Left ventricle myocardium superior (tissue), 1 donor: Measurements from ENCODE around the gene NMRK2. TPM values are rescaled to one million over a fixed set of nuclear protein-coding genes. Genes with fewer than 3 reads are reported as not detected.

Experiments used
- ATAC-seq: fragments of 200-7000 bp; cut with Tn5 transposase; one replicate; pipeline ENCODE4 v1.9.1; 2020; ENCODE audit warnings: mild to moderate bottlenecking, moderate library complexity
- DNase-seq: peaks from one replicate; pipeline ENCODE4 v3.0.0-alpha.2; 2020
- intact Hi-C: fragments of 100-400 bp; cut with micrococcal nuclease; formaldehyde crosslinking; loops from one replicate; pipeline ENCODE4 v1.11.0; 2022
- total RNA-seq: library from RNA; stranded (reverse); fragmentation: NEBNext Ultra II Directional; extraction: Animal tissue kit (Norgen Biotek cat#: 25700); gene quantifications from one replicate; pipeline ENCODE4 v1.2.1, GENCODE V29; 2021
- donor health status: DM: no; HTN: yes; CAD: no; lungs with severe emphysema.

Gene NMRK2
- total RNA-seq, 1 donor from 2014 or later = 1,046 TPM

DNA sequence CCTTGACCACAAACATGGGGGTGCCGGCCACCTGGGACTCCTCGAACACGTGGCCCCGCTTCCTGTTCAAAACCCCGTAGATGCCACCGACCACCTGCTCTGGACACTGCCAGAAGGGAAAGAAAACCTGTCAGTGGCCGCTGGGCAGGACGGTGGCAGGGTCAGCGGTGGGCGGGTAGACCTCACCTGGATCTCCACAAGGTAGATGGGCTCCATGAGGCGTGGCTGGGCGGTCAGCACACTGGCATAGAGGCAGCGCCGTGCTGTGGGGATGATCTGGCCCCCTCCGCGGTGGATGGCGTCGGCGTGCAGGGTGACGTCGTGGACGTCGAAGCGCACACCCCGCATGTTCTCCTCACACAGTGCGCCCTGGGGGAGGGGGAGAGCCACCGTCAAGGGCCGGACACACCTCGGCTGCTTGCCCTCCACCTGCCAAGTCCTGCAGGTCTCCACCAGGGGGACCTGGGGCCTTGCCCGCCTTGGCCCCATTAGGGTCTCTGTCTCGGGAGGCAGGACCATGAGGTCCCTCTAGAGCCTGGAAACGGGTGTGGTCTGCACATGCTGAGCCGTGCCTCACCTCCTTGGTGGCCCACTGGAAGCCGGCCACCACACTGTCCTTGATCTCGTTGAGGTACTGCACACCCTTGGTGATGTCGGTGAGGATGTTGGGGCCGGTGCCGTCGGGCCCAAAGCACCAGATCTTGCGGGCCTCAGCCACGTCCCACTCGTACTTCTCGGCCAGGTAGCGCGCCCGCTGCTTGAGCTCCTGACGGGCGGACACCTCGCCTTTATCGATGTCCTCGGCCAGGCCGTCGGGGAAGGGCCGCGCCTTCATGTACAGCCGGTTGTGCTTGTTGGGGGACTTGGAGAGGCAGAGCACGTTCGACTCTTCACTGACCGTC lies 44.6 kb downstream of the NMRK2 start:
- ATAC-seq (no peak), DNase-seq (no peak)
- intact Hi-C loops = no loop called here

DNA sequence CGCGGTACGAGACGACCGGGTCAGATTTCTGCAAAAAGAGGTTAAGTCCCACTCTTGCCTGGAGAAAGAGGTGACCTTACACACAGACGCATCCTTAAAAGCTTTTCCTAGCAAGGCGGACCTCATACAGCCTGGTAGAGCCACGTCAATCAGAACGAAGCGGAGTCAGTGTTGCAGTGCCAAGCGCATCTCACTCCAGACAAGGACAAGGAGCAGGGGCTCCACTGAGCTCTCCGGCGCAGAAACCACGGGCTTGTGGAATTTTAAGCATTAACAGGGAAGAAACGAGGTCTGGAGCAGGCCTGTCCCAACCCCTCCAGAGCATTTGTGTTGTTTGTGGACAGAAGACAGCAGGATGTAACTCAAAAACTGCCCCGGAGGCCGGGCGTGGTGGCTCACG lies 45.3 kb downstream of the NMRK2 start:
- DNase-seq = no peak
- intact Hi-C loops = no loop called here
- ATAC-seq = no peak

DNA sequence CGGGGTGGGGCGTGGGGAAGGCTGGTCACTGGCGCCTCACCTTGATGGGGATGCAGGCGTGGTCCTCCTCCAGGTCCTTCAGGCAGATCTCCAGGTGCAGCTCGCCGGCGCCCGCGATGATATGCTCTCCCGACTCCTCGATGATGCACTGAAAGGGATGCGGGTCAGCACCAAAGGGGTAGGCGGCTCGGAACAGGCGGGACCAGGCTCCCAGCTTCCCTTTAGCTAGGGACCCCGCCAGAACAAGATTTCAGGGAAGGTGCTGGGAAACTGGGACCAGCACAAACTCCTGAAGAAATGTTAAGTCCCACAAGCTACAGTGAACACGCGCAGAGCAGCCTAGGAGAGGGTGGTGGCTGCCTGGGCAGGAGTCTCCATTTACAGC lies 46.4 kb downstream of the NMRK2 start:
- no peak for ATAC-seq
- intact Hi-C loops = no loop called here
- no peak for DNase-seq

DNA sequence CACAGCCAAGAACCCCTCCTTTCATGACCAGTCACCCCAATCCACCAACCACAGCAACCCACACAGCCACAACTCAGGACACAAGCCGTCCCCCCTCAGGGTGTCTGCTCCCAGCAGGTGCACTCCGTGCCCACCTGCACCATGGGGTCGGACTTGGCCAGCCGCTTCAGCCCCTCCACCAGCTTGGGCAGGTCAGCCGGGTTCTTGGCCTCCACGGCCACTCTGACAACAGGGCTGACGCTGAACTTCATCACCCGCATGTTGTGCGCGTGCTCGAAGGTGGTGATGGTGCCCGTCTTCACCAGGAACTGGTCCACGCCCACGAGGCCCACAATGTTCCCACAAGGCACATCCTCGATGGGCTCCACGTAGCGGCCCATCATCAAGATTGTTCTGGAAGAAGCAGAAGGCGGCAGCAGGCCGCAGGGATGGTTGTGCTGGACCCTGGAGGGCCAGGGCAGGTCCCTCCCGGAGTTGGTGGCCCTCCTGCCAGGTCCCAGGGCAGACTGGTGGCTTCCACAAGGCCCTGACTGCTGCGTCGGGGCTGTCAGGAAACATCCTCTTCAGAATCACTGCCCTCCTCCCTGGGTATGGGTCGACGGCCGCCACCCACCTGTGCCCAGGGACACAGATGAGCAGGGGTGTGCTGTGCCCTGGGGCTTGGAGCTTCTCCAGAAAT lies 46.9 kb downstream of the NMRK2 start:
- ATAC-seq = no peak
- intact Hi-C loops = no loop called here
- DNase-seq = no peak

DNA sequence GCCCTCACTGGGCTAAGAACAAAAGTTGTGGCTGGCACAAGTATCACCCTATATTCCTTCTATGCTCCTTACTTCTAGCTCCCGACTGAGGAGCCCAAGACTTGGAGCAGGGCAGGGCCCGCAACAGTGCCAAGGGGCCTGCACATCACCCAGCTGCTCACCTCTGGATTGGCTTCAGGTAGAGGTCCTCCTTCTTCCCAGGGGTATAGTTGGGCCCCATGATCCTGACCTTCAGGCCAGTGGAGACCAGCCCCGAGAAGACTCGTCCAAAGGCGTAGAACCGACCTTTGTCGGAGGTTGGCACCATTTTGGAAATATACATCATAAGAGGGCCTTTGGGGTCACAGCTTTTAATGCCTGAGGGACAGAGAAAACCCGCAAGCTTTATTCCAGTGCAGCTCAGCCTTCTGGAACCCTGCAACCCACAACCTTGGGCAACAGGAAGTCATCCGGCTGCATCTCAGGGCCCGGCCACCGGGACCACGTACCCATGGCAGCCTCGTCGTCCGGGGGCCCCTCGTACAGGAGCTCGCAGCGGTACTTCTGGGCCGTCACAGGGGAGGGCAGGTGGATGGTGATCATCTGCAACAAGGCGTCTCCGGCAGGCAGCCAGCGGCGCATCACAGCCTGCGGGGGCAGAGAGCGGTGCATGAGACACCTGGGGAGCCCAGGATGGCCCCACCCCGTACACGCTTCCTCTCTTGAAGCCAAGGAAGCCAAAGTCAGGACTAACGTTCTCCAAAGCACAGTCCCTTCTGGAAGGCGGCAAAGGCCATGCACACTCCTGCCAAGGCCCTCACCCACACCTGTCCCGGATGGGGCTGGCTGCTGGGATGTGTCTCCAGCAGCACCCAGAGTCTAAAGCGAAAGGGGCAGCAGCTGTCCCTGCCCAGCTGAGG lies 47.7 kb downstream of the NMRK2 start:
- ATAC-seq (no peak), DNase-seq (no peak)
- intact Hi-C loops = no loop called here

DNA sequence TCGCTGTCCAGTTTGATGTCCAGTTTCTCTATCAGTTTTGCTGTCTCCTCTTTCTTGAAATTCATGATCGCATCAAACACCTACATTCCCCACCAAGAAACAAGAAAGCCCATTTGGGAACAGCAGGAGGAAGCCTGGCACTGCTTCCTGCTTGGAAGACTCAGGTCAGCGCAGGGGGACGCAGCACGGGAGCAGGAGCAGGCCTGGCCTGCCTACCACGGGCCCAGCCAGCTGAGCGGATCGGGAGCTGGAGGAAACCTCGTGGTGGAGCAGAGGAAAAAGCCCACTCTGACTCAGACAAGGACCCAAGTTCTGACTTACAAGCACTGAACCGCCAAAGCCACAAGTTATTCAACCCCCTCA lies 48.5 kb downstream of the NMRK2 start:
- ATAC-seq (no peak), DNase-seq (no peak)
- intact Hi-C loops = no loop called here

DNA sequence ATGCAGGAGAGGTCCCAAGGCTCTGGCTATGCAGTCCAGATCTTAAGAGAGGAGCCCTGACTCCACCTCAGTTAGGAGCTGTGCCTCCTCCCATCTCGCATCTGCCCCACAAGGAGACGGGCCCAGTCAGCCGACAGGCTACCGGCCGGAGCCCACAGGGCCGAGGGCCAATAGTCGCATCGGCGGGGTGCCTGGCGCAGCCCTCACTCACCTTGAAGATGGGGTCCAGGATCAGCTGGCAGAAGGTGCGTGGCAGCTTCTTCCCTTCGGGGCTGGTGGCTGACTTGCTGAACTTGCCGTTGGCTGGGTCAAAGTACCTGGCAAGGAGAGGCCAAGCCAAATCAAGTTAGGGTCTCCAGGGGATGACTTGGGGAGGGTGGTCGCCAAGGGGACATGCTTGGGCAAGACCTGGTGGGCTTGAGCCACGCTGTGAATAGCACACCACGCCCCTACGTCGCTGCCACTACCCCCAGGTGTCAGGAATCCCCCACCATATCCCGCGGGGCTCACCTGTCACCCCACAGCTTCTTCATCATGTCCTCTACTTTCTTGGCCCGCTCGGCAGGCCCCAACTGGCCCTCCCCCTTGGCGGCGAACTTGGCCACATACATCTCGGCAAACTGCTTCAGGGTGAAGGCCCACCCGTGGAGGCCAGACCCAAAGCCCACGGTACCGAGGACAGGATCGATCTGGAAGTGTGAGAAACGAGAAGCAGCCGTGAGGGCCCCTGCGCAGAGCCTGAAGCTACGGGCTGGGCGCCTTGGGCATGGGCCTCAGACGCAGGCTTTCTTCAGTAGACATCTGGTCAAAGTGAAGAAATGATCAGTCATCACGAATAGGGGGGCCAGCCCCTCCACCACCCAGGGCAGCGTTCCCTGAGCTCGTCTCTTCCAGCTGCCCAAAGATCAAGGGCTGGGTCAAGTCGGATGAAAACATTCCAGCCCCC lies 49.1 kb downstream of the NMRK2 start:
- intact Hi-C loops = no loop called here
- ATAC-seq (no peak), DNase-seq (no peak)

DNA sequence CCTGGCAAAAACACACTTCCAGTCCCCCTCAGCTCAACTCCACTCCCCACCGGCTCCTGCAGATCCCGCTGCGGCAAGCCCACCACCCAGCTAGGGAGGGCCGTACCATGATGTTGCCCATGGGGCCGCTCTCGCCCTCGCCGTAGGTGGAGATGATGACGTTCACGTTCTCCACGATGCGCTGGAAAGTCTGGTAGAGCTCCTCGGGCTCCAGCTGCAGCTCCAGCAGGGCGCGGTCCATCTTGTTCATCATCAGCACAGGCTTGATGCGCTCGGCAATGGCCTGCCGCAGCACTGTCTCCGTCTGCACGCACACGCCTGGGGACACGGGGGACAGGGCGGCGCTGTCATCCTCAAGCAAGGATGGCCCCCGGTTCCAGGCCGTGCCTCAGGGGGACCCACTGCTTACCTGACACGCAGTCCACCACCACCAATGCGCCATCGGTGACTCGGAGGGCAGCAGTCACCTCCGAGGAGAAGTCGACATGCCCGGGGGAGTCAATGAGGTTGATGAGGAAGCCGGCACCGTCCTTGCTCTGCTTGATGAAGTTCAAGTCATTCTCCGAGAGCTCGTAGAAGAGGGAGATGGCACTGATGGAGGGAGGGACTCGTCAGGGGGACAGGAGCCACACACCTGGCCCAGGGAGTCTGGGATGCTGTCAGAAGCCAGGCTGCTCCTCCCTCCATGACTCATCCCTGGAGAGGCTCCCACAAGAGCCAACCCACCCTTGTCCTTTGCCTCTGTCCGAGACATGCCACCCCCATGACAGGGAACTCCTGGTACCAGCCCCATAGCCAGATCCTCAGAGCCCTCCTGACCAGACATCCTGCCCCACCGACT lies 50.1 kb downstream of the NMRK2 start:
- ATAC-seq (no peak), DNase-seq (no peak)
- intact Hi-C loops = no loop called here

DNA sequence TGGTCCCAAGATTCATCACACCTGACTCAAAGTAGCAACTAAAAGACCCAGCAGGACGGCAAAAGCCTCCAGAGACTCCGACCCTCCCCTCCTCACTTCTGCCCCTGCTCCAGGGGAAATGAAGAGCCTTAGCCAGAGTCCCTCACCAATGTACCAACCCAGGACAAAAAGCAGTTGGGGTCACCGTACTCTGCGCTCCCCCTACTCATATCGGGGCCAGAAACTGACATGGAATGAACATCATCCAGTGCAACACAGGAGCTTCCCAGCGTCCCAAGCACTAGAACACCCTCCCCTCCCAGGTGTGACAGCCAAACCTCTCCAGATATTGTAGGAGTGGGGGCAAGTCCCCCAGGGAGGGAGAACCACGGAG lies 50.7 kb downstream of the NMRK2 start:
- intact Hi-C loops = no loop called here
- ATAC-seq = no peak
- no peak for DNase-seq

DNA sequence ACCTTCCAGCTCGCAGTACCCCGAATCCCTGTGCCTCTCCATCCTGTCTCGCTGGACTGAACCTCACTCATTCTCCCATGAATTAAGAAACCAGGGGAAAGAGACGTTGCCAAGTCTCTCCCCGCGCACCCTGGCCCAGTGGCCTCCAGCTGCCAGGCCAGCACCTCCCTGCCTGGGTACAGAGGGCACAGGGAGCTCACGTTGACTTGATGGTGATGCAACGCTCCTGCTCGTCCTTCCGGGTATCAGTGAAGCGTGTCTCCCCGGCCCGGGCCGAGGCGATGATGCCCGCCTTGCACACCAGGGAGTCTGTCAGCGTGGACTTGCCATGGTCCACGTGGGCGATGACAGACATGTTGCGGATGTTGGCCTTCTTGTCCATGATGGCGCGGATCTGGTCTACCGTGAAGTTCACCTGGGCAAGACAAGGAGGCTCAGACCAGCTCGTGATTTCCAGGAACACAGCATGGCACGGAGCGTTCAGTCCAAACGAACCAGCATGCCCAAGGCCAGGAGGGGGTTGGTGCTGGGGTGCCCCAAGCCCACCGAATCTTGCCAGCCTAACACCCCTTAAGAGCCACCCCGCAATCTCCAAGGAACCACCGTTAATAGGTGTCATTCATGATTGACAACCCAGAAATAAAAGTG lies 51.2 kb downstream of the NMRK2 start:
- ATAC-seq (no peak), DNase-seq (no peak)
- intact Hi-C loops = no loop called here

DNA sequence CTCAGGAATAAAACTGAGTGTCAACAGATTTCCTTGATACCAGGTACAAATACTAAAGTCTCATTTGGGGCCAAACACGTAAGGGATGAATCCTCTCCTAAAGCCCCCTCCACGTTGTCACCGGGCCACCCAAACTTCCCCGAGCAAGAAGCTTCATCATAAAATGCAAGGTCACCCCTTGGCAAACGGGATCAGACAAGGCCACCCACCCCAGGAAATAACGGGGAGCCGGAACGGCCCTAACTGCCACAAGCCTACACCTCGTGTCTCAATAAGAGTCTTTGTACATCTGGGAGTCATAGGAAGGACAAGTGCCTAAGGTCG lies 51.7 kb downstream of the NMRK2 start:
- DNase-seq (no peak), ATAC-seq (peak; percentile 2)
- intact Hi-C loops = no loop called here

DNA sequence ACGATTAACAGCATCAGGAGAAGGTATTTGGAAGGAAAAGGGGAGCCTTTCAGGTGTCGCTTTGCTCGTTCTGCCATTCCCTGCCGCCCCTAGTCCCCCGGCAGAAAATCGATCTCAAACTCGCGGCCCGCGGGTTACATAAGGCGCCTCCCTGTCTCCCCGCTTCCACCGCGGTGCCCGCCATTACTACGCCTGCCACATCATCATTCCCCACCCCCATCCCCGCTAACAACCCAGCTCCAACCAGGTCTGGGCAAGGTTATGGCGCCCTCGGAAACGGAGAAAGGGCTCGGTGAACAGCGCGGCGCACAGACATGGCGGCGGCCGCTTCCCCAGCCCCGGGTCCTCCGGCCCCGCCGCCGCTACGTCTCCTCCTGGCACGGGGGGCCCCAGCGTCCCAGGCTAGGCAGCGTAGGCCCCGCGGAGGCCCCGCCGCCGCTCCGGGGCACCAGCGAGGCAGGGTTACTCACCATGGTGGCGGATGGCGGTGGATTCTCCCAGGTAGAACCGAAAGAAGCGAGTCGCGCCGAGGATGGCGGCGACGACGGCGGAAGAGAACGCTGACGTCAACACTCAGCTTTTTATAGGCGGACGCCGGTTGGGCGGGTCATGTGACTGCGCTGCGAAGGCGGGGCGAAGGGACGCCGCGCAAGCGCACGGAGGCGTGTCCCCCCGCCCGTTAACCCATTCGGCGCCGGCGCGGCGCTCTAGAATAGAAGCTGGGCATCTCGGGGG lies 52.2 kb downstream of the NMRK2 start, which contains the start of gene EEF2:
Gene EEF2 (minus strand): TSS at position 556 of the 735 bp plus-strand sequence. CDS start 83 bp downstream, at position 473.
- DNase-seq = peak; percentile 94
- ATAC-seq = peak; percentile 78
- intact Hi-C loops = no loop called here

DNA sequence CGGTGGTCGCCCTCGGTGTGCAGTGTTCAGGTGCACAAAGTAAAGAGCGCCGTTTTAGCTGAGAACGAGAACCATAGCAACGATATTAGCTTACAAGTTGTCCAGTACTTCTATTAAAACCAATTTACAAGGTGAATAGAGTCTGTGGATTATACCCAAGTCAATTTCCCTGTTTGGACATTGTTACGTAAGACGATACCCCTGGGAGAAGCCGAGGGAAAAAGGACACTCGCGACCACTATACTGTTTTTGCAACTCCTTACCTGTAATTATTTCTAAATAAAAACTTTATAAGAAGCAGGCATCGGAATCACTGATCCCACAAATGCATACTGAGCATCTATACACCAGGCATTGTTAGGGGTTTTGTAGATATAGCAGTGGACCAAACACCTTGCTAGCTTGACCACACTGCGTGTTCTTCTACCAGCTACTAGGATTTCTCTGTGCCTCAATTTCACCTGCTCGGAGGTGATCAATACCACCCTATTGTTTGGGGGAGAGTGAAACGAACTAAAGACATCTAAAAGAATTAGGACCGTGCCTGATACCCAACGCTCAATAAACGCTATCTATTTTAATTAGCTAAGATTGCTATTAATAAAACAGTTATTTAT lies 52.9 kb downstream of the NMRK2 start:
- DNase-seq (no peak), ATAC-seq (no peak)
- intact Hi-C loops = no loop called here

DNA sequence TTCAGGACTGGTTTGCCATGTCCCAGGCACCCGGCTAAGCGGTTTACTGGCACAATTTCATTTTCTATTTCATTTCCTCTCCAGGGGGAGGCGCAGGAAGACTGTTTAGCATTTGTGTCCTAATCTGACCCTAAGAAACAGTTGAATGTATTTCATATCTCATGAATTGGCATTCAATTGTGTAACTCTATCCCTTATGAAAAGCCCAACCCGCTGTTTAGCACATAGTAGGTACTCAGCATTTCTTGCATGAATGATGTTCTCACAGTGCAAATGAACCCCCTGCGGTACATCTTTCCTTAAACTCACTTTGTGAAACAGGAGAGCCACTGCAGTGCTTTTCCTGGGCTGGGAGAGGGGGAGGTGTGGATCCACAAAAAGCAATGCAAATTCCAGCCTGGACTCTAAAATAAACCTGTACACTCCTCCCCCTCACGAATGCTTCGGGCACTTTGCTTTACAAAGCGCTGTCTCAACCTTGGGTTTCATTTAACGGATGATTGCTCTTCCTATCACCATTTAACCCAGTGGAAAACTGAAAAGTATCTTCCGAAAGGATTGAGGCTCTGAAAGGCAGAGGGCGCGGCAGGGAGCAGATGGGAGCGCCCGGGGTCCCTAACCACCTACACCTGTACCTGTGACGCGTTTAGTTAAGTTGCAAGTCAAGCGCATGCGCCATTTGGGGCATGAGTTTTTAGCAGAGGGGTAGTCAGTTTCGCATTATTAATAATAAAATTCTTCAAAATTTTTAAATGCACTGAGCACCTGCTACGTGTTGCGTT lies 53.6 kb downstream of the NMRK2 start:
- peak; percentile 66 for ATAC-seq
- intact Hi-C loops = no loop called here
- DNase-seq = no peak

DNA sequence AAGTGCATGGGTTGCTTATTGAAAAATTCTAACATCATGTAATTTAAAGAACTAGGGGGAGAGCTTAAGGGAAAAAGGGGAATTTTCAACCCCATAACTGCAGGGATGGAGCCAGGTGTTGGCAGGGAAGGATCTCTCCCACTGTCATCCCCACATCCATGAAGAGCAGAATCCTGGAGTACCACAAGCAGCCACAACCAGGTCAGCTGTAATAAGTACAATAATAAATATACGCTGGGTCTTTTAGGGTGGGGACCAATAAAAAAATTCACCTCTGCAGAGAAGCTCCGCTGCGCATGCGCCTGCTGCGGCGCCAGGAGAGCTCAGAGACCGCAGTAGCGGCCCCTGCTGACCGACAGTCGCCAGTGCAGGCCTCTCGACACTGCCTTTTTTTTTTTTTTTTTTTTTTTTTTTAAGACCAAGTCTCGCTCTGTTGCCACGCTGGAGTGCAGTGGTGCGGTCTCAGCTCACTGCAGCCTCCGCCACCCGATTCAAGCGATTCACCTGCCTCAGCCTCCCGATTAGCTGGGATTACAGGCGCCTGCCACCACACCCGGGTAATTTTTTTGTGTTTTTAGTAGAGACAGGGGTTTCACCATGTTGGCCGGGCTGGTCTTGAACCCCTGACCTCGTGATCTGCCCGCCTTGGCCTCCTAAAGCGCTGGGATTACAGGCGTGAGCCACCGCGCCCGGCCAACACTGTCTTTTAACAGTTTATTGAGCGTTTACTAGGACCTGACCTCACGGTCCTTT lies 54.9 kb downstream of the NMRK2 start:
- DNase-seq (peak; percentile 95), ATAC-seq (peak; percentile 13)
- intact Hi-C loops = no loop called here
